ENCODE measurements around the gene DOCK4. TPM values are rescaled to one million over a fixed set of nuclear protein-coding genes. Genes with fewer than 3 reads are reported as not detected.

DOCK4 gene
- total RNA-seq, 2 experiments from 2014 or later = 0.99 to 1.6 TPM

DNA sequence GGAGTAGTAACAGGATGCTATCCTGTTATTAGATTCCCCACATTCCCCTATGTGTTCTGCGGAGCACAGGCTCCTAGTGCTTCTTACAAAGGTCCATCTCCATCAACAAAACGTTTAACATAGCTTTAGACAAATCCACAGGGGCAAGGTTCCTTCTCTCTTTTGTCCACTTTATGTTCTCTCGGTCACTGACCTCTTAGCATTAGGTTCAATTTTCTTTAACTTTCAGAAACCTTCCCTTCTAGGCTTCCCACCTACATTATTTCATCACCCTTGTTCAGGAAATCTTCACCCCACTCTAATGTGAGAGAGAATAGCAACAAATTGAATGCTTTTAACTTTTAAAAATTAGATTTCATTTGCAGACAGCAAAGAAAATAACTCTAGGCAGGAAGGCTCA is 84.9 kb downstream of the DOCK4 start:
- ChIA-PET POLR2A (no interaction called here), CTCF (no interaction called here)

DNA sequence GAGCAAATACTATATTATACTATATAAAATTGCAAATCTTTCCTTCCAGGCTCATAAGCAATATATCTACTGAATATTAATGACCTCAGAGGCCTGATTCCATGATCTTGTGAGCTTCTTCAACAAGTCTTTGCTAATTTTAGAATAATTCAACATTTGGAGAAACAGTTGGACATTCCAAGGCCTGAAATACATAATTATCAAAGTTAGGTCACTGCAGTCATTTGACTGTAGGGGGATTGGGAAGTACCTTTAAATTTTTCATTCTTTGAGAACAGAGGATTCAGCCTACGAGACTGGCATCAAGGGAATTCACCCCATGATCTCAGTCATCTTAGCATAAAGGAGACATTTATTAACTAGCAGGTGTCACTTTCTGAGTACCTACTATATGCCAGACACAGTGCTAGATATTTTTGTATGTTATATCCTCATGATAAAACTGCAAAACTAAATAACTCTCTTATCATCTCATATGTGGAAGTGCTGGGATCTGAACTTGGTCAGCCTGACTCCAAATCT is 85.4 kb downstream of the DOCK4 start:
- POLR2A ChIA-PET = no interaction called here
- CTCF ChIA-PET = no interaction called here

DNA sequence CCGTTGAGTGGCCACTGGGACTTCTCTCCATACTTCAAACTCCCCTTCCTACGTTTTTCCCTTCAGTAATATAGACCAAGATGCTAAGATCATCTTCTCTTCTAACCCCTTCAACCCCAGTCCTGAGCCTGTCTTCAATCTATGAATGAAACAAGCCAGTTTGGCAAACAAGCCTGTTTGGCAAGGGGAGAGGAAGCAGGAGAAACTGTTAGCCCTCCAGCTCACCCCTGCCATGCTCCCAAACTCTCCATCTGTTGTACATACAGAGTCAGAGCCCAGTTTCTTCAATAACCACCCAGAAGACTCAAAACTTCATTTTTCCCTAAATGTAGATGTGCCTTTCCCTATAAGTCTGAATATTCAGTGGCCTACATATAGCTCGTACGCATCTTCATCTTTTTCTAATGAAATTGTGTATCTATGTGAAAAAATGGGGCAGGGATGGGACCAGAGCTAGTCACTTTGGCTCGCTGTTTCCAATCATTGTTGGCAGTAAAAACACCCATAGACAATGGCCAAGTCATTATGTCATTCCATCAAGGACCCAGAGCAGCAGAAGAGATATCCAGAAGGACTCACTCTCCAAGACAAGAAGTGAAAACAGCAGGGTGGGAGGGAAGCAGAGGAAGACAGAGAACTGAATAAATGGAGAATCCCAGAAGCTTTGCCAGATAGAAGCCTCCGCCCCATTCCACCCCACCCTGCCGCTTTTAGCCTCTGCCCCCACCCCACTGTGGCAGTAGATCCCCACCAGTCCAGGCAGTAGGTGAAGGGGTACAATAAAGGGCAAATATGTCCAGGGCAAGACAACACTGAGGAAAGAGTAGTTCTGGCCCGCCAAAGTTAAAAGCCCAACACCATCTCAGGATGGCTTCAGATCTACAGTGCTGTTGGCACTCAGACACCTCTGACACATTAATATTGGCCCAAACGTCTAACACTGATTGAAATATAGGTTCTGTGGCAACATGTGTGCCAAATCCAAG is 87.3 kb downstream of the DOCK4 start:
- ChIA-PET POLR2A (no interaction called here), CTCF (no interaction called here)

DNA sequence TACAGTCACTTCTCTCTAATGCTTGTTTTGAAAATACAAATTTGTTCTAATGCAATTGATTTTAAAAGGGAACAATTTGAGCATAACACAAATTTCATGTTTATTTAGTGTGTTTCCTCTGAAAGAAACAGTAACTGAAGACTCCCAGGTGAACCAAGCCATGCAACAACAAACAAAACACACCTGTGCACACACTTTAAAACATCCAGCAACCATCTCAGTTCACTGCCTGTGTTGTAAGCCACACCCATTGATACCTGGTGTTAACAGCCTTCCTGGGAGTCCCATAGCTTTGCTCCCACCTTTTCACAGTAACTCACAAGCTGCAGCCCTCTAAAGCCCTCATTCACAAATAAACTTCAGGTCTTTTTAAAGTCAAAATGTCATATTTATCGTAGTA is 89.3 kb downstream of the DOCK4 start:
- POLR2A ChIA-PET = no interaction called here
- CTCF ChIA-PET = no interaction called here

DNA sequence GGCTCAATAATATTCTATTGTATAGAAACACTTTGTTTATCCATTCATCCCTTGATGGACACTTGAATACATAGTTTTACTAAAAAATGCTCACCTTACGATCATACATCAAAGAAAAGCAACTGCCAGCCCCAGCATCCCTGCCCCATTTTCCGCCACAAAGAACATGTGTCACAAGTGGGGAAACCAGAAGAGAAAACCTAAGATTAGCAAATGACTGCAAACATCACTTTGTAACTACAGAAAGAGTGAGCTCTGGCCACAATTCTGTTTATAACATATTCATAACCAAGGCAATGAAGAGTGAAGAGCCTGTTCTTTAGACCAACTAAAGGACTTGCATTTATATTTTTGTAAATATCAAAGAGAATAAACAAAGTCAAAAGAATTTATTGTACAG is 89.8 kb downstream of the DOCK4 start:
- ChIA-PET CTCF (no interaction called here), POLR2A (no interaction called here)

DNA sequence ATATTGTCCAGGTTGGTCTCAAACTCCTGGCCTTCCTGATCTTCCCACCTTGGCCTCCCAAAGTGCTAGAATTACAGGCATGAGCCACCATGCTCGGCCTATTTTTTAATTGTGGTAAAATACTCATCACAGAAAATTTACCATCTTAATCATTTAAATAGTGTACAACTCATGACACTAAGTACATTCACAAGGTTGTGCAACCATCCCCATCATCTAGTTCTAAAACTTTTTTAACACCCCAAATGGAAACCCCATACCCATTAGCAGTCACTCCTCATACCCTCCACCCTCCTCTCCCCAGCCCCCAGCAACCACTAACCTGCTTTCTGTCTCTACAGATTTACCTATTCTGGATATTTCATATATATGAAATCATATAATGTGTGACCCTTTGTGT is 90.3 kb downstream of the DOCK4 start:
- ChIA-PET CTCF (no interaction called here), POLR2A (no interaction called here)

DNA sequence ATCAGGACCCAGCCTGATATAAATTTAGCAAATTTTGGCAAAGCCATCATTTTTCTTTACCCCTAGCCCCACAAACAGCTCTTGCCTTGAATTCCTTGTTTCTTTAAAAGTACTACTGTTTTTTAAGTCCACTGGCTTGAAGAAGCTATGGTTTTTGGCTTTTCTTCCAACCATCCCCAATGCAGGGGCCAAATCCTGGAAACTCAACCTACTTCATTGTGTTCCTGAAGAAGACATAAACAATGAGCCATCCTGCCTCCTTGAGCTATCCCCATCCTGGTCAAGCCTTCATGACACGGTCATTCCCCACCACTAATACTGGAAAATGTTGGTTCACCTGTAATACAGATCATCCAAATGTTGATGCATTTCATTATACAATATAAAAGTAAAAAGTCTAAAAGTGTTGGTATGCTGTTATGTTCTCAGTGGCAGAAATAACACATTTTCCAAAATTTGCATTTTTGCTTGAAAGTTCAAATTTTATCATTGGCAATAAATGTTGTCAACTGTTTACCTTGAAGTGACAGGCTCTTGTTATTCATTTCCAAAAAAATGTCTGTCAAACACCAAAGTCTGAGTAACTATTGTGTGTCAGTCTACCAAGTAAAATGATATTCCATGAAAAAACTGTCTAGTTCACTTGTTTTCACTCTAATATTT is 92.2 kb downstream of the DOCK4 start:
- POLR2A ChIA-PET = no interaction called here
- CTCF ChIA-PET = no interaction called here

DNA sequence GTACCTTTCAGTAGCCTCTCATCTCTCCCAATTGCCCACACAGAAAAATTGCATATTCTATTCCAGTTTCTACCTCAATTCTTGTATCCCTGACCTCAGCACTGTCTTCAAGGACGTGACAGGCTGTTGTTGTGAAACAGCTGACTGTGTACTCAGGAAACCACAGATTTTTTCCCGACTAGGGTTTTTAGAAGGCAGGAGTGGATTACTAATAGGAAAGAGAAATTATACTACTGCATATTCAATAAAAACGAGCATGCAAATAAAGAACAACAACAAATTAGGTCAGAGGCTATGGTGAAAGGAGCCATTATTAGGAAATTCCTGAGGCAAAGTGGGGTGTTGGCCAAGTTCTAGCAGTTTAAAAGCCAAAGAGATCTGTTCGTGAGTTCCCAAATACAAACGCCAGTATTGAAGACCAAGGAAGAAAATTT is 93.4 kb downstream of the DOCK4 start:
- POLR2A ChIA-PET = no interaction called here
- CTCF ChIA-PET = no interaction called here

DNA sequence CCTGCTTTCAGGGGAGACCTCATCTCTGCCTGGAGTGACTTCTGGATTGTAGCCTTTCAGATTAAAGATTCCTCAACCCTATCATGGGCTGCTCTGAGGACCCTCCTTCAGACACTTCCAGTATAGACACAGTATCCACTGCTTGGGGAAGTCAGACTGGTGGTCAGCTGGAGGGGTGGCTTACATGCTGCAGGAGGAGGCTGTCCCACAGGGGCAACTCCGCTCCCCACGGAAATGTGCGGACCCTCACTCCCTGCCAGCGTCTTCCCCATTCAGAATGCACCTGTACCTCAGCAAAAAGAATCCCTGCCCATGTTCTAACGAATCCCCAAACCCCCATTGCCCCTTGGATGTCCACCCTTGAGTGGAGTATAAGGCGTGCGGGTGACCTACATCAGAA is 95.5 kb downstream of the DOCK4 start:
- POLR2A ChIA-PET = no interaction called here
- CTCF ChIA-PET = no interaction called here

DNA sequence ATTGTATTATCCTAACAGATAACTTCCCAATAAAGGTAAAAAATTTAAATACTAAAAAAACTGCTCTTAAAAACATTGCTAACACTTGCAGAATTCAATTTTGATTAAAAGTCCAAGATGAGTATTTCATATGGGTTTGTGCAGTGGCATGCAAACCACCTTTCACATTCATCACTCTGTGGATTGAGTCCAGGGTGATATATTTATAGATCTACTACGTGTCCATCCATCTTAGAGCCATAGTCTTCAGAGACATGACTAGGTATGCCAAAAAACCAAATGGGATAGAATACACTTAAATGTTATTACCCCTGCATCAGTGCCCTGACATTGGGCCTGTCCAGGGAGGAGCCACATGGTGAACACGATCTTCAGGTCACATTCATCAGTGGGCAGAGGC is 96.0 kb downstream of the DOCK4 start:
- CTCF ChIA-PET = no interaction called here
- POLR2A ChIA-PET = no interaction called here

DNA sequence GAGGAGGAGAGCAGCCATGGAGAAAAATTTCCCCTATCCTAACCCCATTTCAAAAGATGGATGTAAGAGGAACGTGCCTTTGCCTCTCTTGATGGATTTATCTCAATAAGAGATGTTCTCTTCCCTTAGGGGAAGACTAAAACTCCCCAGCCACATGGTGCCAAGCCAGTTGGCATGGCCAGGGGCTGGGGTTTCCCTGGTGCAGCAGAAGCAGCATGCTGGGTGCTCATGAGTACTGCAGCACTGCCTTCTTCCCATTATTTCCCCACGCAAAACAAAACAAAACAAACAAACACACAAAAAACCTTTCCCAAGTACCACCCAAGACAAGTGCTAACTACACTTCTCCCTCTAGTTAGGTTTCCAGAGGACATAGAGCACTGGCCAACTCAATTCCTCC is 97.2 kb downstream of the DOCK4 start:
- CTCF ChIA-PET = no interaction called here

DNA sequence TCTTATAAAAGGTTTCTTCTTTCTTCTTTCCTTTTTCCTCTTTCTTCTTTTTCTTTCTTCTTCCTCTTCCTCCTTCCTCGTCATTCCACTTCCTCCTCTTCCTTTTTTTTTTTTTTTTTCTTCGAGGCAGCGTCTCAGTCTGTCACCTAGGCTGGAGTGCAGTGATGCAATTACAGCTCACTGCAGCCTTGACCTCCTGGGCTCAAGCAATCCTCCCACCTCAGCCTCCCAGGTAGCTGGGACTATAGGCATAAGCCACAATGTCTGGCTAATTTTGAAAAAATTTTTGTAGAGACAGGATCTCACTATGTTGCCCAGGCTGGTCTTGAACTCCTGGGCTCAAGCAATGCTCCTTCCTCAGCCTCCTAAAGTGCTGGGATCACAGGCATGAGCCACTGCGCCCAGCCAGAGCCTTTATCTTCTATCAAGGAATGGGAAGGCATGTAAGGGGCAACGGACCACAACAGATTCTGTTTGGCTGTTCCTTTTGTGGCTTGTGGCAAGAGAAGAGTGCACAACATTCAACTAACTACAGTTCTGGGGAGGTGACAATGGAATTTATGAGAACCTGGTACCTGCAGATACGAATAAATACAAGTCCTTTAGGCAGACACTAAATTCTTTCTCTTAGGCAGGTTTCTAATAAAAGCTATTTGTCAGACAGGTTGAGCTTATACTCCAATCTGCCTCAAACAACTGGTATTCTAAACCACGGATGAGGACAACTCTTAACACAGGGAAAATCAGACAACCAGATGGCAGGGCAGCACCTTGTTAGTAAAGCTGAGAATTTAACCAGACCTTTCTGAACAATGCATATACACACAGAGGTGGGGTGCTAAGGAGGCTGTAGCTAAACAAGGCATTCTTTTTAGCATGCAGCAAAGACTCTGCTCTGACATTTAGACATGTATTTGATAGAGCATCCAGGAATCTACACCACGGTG is 100.3 kb downstream of the DOCK4 start:
- ChIA-PET CTCF (no interaction called here), POLR2A (no interaction called here)

More for the DNA sequence above, 97.2 kb downstream of the DOCK4 start:
- POLR2A ChIA-PET = no interaction called here

DNA sequence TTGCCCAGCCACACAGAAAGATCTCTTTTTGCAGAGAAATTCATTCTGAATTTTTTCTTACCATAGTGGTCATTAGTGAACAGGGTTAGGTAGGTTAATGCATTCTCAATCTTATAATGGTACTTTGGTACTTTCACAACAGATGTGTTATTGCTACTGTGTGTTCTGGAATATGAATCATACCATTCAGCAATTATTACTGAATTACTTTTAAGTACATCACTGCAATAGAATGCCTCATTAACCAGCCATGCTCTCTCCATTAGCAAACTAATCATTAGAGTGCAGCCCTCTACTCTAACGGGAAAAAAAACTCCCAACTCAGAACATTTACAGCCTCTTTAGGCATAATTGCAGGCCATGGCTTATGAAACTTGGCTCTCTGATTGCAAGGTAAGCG is 102.1 kb downstream of the DOCK4 start:
- CTCF ChIA-PET = no interaction called here
- POLR2A ChIA-PET = no interaction called here

DNA sequence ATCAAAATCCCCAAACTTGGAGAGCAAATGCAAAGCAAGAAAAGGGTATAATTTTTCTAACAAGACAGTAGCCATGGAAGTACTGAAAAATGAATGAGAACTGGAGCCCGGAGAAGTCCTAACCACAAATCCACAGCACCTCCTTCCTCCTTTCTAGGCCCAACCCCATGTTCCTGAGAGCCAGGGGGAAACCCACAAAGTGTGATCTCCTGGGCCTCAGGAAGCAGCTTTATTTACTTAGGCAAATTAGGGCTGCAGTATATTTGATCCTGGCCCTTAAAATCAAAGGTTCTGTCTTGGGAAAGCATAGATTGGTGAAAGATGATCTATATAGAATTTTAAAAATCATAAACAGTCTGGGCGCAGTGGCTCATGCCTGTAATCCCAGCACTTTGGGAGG is 103.0 kb downstream of the DOCK4 start:
- ChIA-PET CTCF (no interaction called here), POLR2A (no interaction called here)

DNA sequence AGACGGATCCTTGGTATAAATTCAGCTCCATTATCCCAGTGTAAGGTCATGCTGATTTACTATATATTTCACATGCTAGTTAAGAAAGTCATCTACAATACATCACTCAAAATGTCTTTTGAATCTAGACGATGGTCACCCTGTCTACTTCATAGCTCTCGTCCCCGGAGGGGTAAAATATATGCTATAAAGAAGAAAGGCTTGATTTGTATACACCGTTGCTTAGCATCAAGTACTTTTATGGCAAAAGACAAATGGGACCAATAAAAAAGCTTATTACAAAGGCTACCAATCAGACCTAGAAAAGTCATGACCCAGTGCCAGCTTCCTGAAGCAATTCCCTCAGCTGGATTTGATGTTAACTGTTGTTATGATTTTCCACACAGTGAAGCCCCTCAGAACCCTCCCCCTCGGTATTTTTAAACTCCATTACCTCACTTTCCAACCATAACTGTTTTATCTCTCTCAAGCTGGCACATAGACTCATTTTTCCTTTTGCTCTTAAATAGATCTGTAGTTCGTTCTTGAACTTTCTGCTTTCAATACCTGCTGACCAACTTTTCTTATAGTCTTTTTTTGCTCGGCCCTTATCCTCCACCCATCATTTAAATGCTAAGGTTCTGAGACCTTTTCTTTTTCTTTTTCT is 104.9 kb downstream of the DOCK4 start:
- CTCF ChIA-PET = interaction anchor here (0.7 kb wide), 1 partner anchor 141 kb away, joined by 4 read pairs; no protein-coding TSS in a partner anchor
- POLR2A ChIA-PET = no interaction called here

DNA sequence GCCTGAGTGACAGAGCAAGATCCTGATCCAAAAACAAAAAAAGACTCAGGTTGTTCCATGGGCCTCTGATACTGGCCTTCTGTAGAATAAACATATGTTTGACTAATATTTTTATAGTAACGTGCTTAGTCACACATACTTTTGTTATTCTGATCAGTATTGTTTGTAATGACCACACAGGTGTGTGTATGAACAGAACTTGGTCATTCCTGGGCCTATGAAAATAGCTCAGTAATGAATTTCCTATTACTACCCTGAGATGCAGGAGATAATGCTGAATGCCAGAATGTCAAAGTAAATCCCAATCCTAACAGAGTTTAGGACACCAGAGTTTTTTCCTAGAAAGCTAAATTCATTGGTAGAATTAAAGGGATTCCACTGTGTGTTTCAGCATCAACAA is 108.7 kb downstream of the DOCK4 start:
- POLR2A ChIA-PET = no interaction called here
- CTCF ChIA-PET = no interaction called here

DNA sequence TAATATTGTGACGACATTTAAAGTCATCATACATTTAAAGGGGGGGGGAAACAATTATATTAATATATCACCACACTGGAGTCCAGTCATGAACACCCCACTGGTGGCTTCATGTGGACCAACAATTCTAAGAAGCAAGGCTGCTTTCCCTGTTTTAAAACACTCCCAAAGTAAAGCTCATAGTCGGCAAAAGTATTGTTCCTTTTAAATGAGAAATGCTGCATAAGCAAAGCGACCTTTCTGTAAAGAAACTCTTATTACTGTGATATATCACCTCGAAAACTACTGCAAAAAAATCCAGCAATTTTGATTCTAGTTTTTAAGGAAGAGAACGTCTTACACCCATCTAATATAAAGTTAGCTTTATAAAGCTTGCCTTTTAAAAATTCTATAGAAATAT is 112.8 kb downstream of the DOCK4 start:
- POLR2A ChIA-PET = no interaction called here

DNA sequence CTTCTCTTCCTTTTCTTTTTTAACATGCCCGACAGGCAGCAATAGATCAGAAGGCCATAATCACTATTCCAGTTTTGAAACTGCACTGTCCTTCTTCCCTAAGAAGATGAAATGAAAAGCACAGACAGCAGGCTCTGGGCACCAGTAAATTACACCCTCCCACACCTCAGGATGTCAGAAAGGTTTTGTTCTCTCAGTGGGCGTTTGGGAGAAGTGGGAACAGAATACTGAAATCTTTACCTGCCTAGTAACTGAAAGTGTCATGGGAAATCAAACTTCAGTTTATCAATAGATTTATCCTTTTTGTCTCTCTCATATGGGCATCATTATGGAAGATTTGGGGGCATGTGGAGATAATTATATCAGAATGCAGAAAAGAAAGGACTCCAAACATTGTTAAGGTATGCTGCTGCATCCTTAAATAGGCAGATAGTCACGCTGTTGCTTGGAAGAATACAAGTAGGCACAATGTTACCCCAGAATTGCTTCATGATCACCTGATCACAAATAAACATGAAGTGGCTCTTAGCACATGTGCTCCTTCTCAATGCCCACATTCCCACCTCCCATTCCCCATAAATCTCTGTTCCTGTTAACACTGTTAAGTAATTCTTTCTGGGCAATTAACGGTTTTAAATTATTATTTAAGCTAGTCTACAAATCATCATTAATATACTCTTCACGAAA is 113.3 kb downstream of the DOCK4 start:
- POLR2A ChIA-PET = no interaction called here
- CTCF ChIA-PET = no interaction called here

More for the DNA sequence above, 112.8 kb downstream of the DOCK4 start:
- CTCF ChIA-PET = no interaction called here

DNA sequence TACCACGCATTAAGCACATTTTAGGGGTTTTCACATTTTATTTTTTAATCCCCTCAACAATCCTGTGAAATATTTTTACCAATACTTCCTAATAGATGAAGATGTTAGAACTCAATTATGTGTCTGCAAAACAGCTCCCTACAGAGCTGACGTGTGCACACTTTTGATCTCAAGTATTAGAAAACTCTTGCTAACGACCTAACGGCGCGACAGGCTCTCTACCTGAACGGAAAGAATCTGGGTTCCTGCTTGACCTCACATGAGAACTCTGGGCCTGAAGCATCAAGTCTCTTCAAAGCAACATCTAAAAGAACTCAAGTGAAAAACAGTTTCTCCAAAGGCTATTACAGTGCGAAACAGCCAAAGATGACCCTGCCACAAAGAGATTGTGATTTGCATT is 113.9 kb downstream of the DOCK4 start:
- POLR2A ChIA-PET = no interaction called here
- CTCF ChIA-PET = no interaction called here

Data from activated CD8-positive, alpha-beta memory T cell treated with anti-CD3 and anti-CD28 coated beads for 36 hours (primary cell).